ENCODE data around the gene POMT1.

DNA sequence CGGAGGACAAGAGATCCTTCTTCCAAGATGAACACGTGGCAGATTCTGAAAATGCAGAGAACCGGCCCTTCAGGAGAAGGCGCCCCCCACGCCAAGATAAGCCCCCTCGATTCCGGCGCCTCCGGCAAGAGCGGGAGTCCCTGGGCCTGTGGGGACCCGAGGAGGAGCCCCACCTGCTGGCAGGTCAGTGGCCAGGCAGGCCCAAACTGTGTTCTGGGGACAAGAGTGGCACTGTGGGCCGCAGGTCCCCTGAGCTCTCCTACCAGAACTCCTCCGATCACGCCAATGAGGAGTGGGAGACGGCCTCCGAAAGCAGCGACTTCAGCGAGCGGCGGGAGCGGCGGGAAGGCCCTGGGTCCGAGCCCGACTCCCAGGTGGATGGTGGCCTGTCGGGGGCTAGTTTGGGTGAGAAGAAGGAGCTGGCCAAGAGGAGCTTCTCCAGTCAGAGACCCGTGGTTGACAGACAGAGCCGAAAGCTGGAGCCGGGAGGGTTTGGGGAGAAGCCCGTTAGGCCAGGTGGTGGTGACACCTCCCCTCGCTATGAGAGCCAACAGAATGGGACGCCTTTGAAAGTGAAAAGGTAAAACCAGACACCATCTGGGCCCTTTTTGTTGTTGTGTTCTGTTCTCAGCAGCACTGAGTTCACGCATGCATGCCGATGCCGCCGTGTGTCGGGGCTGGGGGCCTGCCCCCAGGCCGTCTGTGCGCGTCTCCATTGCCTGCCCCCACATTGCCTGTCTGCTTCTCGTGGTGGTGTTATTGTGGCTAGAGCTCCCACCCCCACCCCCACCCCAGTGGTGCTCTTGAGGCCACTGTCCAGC lies 26.6 kb upstream of the POMT1 start:
- TF ChIP-seq POLR2A (IDR thresholded peaks at IDR 0.05; ENCODE audit: low read depth, low read length), result no peak
- TF ChIP-seq, protein P1, sequence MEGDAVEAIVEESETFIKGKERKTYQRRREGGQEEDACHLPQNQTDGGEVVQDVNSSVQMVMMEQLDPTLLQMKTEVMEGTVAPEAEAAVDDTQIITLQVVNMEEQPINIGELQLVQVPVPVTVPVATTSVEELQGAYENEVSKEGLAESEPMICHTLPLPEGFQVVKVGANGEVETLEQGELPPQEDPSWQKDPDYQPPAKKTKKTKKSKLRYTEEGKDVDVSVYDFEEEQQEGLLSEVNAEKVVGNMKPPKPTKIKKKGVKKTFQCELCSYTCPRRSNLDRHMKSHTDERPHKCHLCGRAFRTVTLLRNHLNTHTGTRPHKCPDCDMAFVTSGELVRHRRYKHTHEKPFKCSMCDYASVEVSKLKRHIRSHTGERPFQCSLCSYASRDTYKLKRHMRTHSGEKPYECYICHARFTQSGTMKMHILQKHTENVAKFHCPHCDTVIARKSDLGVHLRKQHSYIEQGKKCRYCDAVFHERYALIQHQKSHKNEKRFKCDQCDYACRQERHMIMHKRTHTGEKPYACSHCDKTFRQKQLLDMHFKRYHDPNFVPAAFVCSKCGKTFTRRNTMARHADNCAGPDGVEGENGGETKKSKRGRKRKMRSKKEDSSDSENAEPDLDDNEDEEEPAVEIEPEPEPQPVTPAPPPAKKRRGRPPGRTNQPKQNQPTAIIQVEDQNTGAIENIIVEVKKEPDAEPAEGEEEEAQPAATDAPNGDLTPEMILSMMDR (IDR thresholded peaks at IDR 0.05; ENCODE audit: extremely low read depth in 1 of 2, insufficient read depth in 1 of 2, low read depth in 1 of 2, low read length in 2 of 2), result peak; percentile 11 to 47
- no peak for TF ChIP-seq POLR2AphosphoS5 (IDR thresholded peaks at IDR 0.05; ENCODE audit: insufficient read depth, low read depth, low read length)
- TF ChIP-seq MYC (IDR thresholded peaks at IDR 0.05; ENCODE audit: low read depth, low read length), result no peak
- TF ChIP-seq JUN (IDR thresholded peaks at IDR 0.05; ENCODE audit: borderline replicate concordance, insufficient read depth, insufficient read length, low read depth), result no peak
